DOHH2 (cell line): Measurements from ENCODE around the gene GJC2.

Experiments
- EZH2phosphoT487 ChIP-seq: fragments of 200-600 bp; sonication (generic); IDR thresholded peaks from 2 replicates; pipeline ENCODE4 v1.6.1; 2017; ENCODE audit warnings: borderline replicate concordance, mild to moderate bottlenecking, antibody characterized with exemption, low read length, moderate library complexity, mixed read lengths
- TF ChIP-seq, protein P1 (sequence below): fragments of 200-600 bp; sonication (generic); IDR thresholded peaks from one replicate; pipeline ENCODE4 v1.5.1; 2014; ENCODE audit warnings: antibody characterized with exemption, mild to moderate bottlenecking, low read depth, low read length; ENCODE audit not compliant: poor library complexity, severe bottlenecking

DNA sequence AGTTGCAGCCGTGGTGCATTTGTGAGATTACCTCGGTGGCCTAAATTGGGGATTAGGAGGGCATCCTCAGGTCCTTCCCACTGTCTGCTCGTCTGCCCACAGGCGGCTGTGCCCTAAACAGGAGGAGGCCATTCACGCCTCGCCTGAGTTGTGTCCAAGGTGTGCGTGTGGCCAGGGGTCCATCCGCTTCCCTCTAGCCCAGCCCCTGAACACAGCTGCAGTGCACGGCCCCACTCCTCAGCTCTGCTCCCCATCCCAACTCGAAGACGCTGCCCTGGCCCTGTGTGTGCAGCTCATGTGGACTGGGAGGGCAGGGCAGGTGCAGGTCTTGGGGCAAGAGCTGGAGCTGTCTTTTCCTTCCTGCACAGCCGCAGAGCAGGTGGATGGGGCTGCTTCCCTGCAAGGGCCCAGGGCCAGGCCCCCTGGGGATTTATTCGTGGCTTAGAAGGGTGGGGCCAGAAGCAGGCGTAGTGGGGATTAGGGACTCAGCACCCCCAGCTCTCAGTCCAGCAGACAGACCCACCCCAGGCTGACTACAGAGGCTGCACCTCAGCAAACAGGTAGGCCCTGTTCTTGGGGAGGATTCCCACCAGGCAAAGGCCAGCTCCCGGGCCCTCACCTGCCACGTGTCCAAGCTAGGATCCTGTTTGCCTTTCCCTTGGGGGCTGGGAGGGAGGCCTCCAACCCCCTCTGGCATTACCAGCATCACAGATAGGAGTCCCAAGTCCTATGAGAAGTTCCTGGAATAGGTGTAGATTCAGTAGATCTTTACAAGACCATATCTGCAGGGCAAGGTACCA, 5.3 kb upstream of the GJC2 start:
- TF ChIP-seq, protein P1, sequence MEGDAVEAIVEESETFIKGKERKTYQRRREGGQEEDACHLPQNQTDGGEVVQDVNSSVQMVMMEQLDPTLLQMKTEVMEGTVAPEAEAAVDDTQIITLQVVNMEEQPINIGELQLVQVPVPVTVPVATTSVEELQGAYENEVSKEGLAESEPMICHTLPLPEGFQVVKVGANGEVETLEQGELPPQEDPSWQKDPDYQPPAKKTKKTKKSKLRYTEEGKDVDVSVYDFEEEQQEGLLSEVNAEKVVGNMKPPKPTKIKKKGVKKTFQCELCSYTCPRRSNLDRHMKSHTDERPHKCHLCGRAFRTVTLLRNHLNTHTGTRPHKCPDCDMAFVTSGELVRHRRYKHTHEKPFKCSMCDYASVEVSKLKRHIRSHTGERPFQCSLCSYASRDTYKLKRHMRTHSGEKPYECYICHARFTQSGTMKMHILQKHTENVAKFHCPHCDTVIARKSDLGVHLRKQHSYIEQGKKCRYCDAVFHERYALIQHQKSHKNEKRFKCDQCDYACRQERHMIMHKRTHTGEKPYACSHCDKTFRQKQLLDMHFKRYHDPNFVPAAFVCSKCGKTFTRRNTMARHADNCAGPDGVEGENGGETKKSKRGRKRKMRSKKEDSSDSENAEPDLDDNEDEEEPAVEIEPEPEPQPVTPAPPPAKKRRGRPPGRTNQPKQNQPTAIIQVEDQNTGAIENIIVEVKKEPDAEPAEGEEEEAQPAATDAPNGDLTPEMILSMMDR = no peak
- no peak for TF ChIP-seq EZH2phosphoT487
